T-helper 2 cell (primary cell): ENCODE results near the gene MALAT1.

Experiments
- DNase-seq, 5 experiments: peaks; one replicate each; pipeline versions ENCODE4 v3.0.0 to v3.0.0-alpha.2; 2012 to 2022

The MALAT1 gene

DNA sequence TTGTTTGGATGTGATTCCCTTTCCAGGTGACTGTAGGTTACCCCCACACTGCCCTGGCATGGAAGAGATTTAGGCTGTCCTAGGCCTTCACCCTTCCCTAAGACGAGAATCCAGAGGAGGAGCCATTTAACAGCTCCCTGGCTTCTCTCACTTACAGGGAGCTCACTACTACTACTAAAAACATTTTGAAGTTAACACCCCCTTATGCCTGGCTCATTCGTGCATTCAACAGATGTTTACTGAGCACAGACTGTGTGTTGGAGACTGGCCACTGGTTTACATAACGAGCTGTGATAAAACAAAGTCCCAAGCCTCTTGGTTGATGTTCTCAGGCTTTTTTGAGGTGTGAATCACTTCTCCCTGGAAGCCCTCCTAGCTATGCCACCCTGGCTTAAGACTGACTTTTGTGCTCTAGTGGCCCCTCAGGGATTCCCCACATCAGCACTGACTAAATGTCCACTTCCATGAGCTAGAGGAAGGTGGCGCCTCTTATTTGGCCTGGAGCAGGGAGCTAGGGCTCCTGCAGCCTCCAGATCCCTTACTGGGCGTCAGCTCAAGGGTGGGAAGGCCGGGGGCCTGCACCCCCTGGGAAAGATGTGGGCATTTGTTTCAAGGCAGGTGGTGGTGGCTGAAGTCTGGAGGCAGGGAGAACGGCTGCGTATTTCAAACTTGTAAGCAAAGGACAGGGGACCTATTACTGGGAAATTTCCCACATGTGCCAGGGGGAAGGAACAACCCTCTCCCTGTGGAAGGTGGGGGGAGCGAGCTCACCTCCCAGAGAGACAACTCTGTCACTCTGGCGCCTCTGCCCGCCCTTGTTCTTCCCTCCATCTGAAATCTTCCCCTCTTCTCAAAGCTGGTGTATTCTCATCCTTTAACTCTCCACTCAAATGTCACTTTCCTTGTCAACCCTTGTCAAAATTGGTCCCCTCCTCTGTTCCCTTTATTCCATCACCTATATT is 19.4 kb upstream of the MALAT1 start:
- DNase-seq = no peak

DNA sequence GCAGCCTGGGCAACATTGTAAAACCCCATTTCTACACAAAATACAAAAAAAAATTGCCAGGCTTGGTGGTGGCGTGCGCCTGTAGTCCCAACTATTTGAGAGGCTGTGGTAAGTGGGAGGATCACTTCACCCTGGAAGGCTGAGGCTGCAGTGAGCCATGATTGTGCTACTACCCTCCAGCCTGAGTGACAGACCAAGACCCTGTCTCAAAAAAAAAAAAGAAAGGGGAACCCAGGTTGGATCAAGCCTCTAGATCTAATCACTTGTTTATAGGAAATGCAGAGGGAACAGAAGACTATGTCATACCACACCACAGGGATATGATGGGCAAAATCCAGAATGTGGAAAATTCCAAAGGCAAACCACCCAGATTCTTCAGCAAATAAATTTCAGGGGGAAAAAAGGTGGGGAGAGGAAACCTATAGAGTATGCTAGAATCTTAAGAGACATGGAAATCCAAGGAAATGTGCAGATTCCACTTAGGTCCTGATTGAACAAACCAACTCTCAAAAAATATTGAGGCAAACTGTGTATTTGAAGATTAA is 16.5 kb upstream of the MALAT1 start:
- DNase-seq = no peak

DNA sequence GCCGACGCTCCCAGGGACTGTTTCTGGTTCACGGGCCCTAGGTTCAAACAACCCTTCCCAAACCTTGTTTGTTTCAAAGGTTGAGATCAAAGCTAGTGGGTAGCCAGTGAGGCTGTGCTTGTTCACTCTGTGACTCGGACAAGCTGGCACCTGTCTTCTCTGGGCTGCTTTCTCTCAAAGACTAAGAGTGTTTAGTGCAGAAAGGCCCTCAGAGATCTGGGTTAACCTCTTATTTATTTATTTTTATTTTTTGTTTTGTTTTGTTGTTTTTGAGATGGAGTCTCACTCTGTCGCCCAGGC is 13.0 kb upstream of the MALAT1 start:
- no peak for DNase-seq

DNA sequence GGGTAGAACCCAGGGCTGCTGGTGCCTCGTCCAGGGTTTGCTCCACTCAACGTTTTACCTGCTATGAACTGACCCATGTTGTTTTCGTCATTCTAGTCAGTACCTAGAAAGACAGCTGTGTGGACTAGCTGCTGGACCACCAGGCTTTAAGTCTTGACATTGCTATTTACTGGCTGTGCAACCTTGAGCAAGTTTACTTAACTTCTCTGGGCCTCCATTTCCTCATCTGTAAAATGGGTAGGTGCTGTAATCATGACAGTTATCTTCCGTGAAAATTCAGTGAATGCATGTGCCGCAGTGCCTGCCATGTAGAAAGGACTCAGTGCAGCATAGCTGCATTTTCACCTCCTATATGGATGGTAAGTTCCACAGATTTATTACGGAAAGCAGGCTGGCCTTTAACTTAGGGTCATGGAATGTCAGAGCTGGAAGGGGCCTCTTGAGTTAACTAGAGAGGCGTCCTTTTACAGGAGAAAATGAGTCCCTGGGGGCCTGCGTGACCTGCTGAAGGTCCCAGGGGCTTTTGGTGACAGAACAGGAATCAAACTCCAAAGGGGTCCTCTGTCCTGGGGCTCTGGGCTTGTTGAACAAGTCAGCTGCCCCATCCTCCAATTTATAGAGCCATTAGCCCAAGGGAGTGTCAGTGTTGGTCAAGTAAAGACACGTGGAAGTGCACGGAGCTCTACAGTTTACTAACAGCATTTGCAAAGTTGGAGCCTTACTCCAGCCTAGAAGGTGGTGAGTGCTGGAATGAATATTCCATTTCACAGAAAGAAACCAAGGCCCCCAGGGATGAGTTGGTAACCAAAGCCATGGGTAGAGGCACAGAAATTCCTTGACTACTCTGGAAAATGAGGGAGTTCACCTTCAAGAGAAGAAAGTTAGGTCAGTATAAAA is 12.0 kb upstream of the MALAT1 start:
- no peak for DNase-seq

DNA sequence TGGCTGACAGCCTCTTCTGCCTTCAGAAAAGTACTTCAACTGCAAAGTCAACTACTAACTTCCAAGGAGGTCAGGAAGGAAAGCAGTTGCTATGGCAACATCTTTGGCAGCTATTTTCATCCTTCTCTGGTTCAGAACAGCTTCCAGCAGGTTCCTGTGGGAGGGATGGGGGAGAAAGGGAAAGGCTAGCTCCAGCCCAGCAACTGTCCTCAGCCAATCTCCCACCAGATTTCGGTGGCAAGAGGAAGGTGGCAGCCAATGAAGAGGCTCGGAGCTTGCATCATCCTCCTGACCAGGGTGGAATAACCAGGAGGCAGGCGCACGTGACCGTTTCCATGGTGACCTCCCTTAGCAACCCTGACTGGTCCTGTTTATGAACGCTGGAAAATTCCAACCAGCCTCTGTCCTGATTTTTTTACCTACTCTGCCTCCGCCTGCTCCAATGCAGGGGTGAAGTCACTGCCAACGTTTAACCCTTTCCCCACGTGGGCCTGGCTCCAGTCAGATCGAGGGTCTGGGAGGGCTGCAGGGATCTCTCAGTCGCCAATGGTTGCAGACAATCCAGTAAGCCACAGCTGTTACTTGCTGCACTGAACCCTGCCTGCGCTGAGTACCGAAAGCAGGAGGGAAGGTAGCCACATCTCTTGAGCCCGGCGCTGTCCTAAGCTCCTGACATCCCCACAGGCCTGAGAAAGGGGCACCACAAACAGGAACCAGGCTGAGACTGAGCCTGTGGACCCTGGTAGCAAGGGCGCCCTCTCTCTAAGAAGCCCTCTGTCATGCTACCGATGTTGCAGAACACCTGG is 11.2 kb upstream of the MALAT1 start:
- no peak for DNase-seq

DNA sequence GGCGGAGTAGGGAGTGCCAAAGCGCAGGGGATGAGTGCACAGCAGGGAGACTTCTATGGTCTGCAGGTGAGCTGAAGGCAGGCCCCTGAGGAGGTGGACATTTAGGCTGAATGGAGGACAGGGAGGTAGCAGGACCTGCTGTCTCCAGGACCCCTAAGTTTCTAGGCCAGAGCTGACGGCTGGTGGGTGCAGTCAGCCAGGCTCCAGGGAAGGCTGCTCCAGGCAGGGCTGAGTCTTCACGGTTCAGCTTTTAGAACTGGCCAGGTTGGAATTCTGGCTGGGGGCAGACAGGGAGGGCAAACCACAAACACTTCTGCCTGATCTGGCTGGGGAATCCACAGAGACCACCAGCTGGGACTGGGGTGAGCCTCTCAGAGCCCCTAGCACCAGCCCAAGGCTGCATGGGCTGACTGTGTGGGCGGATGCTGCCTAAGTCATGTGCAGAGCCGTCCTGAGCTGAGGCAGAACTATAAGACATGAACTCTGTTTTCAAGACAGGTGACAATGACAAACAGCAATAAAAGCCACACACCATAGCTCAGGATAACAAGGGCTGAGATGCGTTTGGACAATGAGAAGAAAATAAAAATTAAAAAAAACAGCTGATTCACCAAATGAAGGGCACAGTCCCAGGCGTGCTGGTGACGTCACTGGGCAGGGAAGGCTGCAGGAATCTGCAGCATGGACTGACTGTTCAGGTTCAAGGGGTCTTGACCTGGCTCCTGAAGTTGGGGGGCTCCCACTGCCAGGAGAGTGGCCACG is 10.4 kb upstream of the MALAT1 start:
- no peak for DNase-seq

DNA sequence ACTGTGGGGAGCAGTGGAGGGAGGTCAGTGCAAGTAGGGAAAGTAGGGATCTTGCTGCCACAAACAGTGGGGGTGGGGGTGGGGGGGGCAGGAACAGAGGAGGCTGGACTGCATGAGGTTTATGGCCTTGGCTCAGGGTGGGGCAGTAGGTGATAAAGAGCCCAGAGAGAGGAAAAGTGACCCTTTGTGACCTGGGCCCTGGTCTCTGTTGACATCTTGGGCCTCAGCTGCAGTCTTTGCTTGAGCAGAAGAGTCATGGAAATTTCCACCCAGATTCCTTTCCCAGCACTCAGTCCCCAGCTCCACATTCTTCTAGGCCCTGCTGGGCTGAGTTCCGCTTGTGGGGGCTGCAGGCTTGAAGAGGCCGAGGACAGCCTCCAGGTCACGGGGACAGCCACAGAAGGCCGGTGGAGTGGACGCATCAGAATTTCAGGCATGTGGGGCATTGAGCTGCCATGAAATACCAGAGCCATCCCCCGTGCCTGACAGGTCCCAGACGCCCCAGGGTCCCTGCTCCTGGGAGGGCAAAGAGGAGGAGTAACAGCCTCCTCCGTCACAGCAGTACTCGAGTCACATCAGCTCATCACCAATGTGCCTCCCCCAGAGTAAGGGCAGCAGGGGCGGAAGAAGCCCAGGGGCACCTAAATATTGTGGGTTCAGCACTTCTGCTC is 9.7 kb upstream of the MALAT1 start:
- DNase-seq = no peak

DNA sequence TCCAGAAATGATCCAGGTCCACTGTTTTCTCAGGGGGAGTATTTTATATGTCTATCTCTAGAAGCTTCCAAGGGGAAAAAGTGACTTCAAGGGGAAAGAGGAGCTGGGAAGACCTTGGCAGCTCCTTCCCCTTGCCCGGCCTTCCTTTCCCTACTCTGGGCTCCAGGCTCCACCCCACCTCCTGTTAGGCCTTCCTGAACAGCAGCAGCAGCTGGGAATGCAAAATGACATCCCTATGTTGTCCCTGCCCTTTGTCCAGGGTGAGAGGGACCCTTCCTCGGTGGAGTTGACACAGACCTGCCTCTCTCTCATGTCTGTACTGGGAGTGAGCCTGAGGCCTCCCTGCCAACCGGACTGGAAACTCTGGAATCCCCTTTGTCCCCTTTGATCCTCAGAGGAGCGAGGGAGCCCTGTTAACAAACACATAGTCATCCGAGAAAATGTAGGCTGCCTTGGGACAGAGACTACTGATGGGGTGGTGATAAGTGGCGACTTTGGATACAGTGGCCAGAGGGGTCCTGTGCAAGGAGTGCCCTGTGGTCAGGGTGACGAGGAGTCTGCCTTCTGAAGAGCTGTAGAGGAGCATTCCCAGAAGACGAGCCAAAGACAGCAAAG is 9.0 kb upstream of the MALAT1 start:
- DNase-seq = no peak

DNA sequence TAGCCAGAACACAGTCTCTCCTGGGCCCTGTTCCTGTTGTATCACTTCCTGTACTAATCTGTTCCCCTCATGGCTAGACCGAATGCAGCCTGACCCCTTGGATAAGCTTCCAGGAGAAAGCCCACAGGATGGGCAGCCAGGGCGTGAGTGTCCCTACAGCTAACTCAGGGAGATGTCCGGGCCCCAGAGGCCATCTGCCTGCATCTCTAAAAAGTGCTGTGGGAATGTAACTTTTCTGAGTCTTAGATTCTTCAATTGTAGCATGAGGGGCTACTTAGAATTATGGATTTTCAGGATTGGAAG is 7.7 kb upstream of the MALAT1 start:
- no peak for DNase-seq

DNA sequence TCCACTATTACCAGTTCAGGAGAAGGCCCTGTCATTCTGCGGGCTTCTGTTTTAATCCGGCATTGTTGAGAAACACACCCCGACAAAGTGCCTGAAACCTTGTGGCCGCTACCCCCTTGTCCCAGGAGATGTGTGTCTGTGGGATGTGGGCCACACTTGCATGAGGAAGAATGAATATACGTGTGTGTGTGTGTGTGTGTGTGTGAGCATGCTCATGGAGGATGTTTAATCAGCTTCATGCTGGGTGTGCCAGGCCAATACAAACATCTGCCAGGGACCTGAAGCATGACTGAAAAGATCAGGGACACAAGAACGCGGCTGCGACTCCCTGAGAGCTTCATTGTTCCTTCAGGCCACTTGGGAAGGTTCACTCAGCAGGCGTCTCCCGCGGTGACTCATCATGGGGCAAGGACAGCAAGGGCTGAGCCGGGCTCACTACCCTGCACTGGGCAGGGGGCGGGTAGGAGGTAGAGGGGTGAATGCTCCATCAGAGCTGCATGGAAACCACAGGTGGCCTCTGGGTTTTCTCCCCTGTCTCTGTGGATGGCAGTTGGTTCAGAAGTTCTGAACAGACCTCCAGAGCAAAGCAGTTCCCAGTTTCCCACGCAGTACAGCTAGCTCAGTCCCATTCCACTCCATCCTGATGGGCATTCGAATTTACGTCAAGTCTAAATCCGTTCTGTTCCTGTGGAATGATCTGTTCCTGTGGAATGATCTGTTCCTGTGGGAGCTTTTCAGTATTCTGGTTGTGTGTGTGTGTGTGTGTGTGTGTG is 7.0 kb upstream of the MALAT1 start:
- DNase-seq = no peak

DNA sequence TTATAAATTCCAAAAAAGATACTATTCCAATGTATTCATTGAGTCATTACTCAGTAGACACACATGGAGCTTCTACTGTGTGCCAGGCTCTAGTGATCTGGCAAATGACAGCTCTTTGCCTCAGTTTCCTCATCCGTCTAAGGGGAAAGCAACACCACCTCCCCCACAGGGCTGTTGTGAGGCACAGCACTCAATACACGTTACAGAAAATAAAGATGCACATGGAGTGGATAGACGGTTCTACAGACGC is 6.5 kb upstream of the MALAT1 start:
- no peak for DNase-seq

DNA sequence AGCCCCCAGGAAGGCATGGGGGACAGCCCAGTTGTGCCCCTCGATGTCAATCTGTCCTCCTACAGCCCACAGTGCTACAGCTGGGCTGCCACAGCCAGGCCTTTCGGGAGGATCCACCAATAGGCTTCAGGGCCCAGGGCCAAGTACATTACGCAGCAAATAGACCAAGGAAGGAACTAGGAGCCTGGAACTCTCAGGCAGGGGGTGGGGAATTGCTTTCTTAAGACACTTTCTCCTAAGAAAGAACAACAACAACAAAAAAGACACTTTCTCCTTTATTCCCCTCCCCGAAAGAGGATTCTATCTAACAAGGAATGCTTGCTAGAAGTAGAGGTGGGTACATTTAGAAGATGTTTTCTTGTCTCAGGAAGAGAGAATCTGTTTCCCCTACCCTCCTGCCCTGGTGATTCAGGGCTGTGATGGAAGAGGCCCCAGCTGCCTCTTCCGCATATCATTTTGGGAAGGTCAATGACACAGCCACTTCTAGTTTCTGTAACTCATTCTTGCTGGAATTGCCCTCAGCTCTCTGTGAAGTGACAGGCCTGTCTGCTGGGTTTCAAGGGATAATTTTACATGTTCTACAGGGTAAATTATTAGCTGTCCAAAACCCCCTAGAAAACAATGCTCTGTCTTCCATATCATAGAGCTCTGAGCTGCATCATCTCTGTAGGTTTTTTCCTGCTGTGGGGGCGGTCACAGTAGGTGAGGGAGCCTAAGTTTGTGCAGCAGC is 6.0 kb upstream of the MALAT1 start:
- no peak for DNase-seq

DNA sequence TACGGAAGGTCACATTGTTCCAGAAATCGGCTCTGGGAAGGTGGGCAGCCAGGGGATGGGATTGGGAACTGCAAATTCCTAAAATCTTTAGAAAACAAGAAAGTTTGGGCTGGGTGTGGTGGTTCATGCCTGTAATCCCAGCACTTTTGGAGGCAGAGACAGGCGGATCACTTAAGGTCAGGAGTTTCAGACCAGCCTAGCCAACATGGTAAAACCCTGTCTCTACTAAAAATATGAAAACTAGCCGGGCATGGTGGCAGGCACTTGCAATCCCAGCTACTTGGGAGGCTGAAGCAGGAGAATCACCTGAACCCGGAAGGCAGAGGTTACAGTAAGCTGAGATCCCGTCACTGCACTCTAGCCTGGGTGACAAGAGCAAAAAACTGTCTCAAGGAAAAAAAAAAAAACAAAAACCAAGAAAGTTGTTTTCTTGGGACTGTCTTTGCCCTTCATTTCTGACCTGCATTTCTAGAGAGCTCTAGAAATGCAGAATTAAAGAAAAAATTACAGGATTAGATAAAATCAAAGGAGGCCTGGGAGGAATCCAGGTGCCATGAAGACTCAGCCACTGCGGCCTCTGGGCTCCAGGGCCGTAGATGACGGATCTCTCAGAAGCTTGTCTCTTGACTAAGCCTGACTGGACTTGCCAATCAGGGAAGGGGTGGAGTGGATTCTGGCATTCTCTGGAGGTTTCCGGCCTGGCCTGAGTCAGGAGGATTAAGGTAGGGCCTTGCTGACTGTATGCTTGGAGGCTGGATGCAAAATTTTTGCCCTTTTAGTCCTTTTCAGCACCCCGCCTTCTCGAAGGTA is 5.3 kb upstream of the MALAT1 start:
- no peak for DNase-seq

DNA sequence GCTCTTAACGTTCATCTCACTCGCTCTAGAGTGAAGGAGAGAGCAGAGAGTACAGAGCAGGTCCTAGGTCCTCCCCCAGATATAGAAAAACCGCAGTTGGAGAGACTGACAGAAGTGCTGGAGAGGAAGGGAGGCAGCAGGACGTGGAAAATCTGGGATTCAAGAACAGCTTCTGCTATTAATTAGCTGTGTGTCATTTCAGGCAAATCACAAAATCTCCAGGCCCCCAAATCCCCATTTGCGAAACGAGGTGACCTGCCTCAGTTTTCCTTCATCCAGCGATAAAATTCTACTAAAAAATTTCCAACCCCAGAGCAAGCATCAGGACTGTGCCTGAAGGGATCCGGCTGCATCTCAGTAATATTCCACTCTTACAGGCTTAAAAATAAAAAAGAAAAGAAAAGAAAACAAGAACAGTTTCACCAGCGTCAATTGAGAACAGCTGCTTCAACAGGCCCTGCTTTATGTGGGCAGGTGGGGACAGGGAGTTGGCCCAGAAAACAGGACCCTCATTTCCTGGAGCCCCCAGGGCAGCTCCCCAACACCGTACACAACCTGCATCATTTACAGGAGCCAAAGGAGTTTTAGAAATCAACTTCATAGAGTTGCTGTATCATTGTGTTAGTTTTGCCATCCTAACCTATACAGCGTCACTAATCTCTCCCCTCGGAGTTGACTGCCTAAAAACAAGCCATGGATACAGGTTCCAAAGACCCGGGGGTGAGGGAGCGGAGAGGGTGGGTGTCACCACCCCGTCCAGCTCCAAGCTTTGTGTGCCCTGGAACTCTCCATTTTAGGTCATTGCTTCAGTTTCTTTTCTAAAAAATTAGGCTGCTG is 2.3 kb upstream of the MALAT1 start:
- DNase-seq = peak in 1 of 5 experiments; percentile 17

DNA sequence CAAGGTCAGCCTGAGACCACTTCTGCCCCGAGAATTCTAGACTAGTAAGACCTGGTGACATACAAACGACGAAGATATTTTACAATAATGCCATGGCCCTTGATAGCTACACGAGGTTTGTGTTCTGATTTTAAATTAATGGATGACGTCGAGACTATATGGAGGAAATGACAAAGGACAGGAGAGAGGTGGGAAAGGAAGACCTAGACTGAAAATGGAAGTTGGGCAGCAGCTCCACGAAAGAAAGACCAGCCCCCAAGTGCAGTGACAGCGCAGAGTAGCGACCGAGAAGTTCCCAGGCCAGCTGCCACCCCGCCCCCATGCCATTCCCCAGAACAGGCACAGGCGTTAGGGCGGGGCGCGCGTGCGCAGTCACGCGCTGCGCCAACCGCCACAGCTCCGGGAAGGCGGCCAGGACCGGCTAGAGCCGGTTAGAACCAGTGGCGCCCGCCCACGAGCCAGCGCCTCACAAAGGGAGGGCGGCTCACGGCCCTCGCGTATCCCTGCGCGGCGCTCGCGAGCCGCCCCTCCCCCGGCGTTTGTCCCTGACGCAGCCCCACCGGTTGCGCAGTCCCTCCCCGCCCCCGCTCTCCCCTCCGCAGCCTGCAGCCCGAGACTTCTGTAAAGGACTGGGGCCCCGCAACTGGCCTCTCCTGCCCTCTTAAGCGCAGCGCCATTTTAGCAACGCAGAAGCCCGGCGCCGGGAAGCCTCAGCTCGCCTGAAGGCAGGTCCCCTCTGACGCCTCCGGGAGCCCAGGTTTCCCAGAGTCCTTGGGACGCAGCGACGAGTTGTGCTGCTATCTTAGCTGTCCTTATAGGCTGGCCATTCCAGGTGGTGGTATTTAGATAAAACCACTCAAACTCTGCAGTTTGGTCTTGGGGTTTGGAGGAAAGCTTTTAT is 1.5 kb upstream of the MALAT1 start:
- peak; percentile 96 to 100 (median 97) for DNase-seq

DNA sequence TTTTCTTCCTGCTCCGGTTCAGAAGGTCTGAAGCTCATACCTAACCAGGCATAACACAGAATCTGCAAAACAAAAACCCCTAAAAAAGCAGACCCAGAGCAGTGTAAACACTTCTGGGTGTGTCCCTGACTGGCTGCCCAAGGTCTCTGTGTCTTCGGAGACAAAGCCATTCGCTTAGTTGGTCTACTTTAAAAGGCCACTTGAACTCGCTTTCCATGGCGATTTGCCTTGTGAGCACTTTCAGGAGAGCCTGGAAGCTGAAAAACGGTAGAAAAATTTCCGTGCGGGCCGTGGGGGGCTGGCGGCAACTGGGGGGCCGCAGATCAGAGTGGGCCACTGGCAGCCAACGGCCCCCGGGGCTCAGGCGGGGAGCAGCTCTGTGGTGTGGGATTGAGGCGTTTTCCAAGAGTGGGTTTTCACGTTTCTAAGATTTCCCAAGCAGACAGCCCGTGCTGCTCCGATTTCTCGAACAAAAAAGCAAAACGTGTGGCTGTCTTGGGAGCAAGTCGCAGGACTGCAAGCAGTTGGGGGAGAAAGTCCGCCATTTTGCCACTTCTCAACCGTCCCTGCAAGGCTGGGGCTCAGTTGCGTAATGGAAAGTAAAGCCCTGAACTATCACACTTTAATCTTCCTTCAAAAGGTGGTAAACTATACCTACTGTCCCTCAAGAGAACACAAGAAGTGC is 661 bp upstream of the MALAT1 start:
- DNase-seq = peak in 4 of 5 experiments; percentile 40 to 85 (median 54)

DNA sequence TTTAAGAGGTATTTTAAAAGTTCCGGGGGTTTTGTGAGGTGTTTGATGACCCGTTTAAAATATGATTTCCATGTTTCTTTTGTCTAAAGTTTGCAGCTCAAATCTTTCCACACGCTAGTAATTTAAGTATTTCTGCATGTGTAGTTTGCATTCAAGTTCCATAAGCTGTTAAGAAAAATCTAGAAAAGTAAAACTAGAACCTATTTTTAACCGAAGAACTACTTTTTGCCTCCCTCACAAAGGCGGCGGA is 193 bp upstream of the MALAT1 start:
- no peak for DNase-seq
